Gastrocnemius medialis (tissue), 4 donors: Measurements from ENCODE around the gene ARAP2.

Experiments
- CTCF ChIP-seq, 5 experiments: fragments of 450-650 bp in 3 of 5; fragments of 200-600 bp in 2 of 5; sonication (generic) in 2 of 5; IDR thresholded peaks in 4 of 5; conservative IDR thresholded peaks in 1 of 5; 1 replicate in 4 of 5; 2 replicates in 1 of 5; pipeline ENCODE4 v1.5.1; 2016 to 2019; ENCODE audit warnings: antibody characterized with exemption in 5 of 5, mild to moderate bottlenecking in 3 of 5, moderate library complexity in 3 of 5
- POLR2A ChIP-seq, 2 donors: fragments of 450-650 bp; IDR thresholded peaks; one replicate each; pipeline ENCODE4 v1.6.1; 2017; ENCODE audit warnings: antibody characterized with exemption in 2 of 2, mild to moderate bottlenecking in 2 of 2, moderate library complexity in 2 of 2

DNA sequence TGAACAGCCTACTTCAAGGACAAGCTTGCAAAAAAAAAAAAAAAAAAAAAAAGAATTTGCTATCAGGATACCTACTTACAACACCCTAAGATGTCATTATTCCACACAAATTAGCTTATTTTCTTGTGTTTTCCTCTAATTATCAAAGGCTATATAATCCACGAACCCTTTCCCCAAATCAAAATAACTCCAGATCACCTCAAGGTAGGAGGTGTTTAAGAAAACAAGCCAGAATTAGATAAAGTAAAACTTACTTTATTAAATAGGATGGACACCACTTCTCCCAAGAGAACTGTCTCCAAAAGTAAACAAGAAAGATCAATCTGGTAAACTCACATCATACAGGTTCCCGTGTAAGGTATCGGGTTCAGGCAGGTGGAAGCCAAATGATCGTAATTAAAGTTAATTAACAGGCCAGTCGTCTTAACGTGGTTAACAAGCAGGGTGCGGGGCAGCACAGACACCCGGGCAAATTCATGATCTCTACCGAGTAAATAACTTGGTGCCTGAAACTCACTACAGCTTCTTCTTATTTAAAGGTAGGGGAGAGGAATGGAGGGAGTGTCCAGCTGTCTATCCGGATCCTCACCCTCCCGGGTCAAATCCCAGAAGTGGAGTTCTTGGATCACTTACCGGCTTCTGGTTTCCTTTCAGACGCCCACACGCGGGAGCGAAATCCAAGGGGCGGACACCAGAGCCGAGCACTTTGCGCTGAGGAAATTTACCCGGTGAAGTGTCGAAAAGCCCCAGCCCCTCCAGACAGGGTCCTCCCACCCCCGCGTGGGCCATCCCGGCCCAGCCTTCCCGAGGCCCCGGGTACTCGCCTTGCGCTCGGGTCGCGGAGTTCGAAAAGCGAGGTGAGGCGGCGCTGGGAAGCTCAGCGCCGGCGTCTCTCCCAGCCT is 708 bp downstream of the ARAP2 start:
- no peak for TF ChIP-seq CTCF (IDR thresholded peaks at IDR 0.05 in 4 of 5, conservative IDR thresholded peaks at IDR 0.05 in 1 of 5)
- no peak for TF ChIP-seq POLR2A (IDR thresholded peaks at IDR 0.05)
